ENCODE measurements around the gene PPIE.
"Not testable (repeated sequence)": the region's sequence is repeated elsewhere in the genome, so short reads cannot be mapped to it uniquely, and the experiment has no call there.

Gene PPIE

GRCh38 chr1:39777896-39778295, 39.2 kb downstream of the PPIE start:
- FAIRE-seq: not testable (repeated sequence)

- FAIRE-seq: not testable (repeated sequence)
Observed at GRCh38 chr1:39778463-39779099, 39.9 kb downstream of the PPIE start.

GRCh38 chr1:39779137-39779536, 40.5 kb downstream of the PPIE start:
- FAIRE-seq: no peak

GRCh38 chr1:39779821-39780220, 41.1 kb downstream of the PPIE start:
- no peak for FAIRE-seq

- FAIRE-seq: no peak
Observed at GRCh38 chr1:39781349-39781715, 42.6 kb downstream of the PPIE start.

- no peak for FAIRE-seq
Observed at GRCh38 chr1:39782103-39782502, 43.4 kb downstream of the PPIE start.

GRCh38 chr1:39782685-39783084, 44.0 kb downstream of the PPIE start:
- not testable (repeated sequence) for FAIRE-seq

- FAIRE-seq: not testable (repeated sequence)
Observed at GRCh38 chr1:39786303-39787107, 47.8 kb downstream of the PPIE start.

- FAIRE-seq: not testable (repeated sequence)
Observed at GRCh38 chr1:39787108-39787375, 48.4 kb downstream of the PPIE start.

- FAIRE-seq: no peak
Observed at GRCh38 chr1:39787468-39787867, 48.8 kb downstream of the PPIE start.

- not testable (repeated sequence) for FAIRE-seq
Observed at GRCh38 chr1:39787964-39788363, 49.3 kb downstream of the PPIE start.

GRCh38 chr1:39788426-39788757, 49.7 kb downstream of the PPIE start:
- FAIRE-seq: no peak

GRCh38 chr1:39788758-39789570, 50.3 kb downstream of the PPIE start, which contains the start of gene BMP8B:
Gene BMP8B (minus strand): TSS chr1:39788865. CDS start chr1:39788485, 380 bp downstream.
- FAIRE-seq: no peak

- no peak for FAIRE-seq
Observed at GRCh38 chr1:39789571-39790110, 51.0 kb downstream of the PPIE start.

- FAIRE-seq: no peak
Observed at GRCh38 chr1:39791838-39792237, 53.2 kb downstream of the PPIE start.

- FAIRE-seq: no peak
Observed at GRCh38 chr1:39795651-39796050, 57.0 kb downstream of the PPIE start.

GRCh38 chr1:39798859-39799769, 60.4 kb downstream of the PPIE start:
- not testable (repeated sequence) for FAIRE-seq

- FAIRE-seq: no peak
Observed at GRCh38 chr1:39799770-39800470, 61.2 kb downstream of the PPIE start.

- FAIRE-seq: no peak
Observed at GRCh38 chr1:39800471-39800835, 61.8 kb downstream of the PPIE start.

GRCh38 chr1:39802496-39803260, 64.0 kb downstream of the PPIE start:
- no peak for FAIRE-seq

GRCh38 chr1:39805385-39805784, 66.7 kb downstream of the PPIE start:
- no peak for FAIRE-seq
